Measurements from ENCODE around the gene LDB3. TPM values are rescaled to one million over a fixed set of nuclear protein-coding genes. Genes with fewer than 3 reads are reported as not detected.

LDB3 gene
- total and polyA plus RNA-seq, 2 of the 8 experiments (the other 6 are each of a cell fraction or from before 2014, with no cell fraction given) = 0.20 to 0.43 TPM

GRCh38 chr10:86706401-86706841 lies 38.1 kb downstream of the LDB3 start:
- Histone ChIP-seq H3K56ac (replicated peaks; ENCODE audit: insufficient read length, low read depth, low read length) (no peak overlapping the region), H3K27me3 (replicated peaks in 1 of 4; ENCODE audit: control insufficient read depth in 3 of 4, extremely low read depth in 1 of 4, insufficient read depth in 3 of 4, low read length in 3 of 4) (no peaks in the 10 kb centered on the region), H3K27ac (ENCODE audit: low read depth, low read length) (no peak overlapping the region), H3K14ac (ENCODE audit: insufficient read length) (no peak overlapping the region), H3K4me2 (ENCODE audit: insufficient read depth in 1 of 2, low read depth in 2 of 2, low read length in 2 of 2) (no peak overlapping the region), H4K20me1 (replicated peaks in 1 of 2; ENCODE audit: control insufficient read depth in 1 of 2, insufficient read depth in 2 of 2, low read length in 2 of 2) (no peaks in the 10 kb centered on the region), H2BK15ac (ENCODE audit: low read length) (0 out of 2 replicates have a peak overlapping the region, but pooled peaks have one; percentile 72), H2AFZ (ENCODE audit: low read length) (no peak overlapping the region), H2BK12ac (ENCODE audit: low read depth, low read length) (peak overlapping the region; percentile 62; the same call in 1 of the 2 replicates), H3K23me2 (ENCODE audit: low read depth, low read length) (no peaks in the 10 kb centered on the region; the same call in 1 of the 2 replicates), H3K79me2 (ENCODE audit: control insufficient read depth in 1 of 2, insufficient read depth in 2 of 2, low read length in 2 of 2) (no peaks in the 10 kb centered on the region), H4K91ac (replicated peaks; ENCODE audit: insufficient read length, low read length) (peak overlapping the region; percentile 87), H3K23ac (ENCODE audit: insufficient read length) (no peak overlapping the region), H3K36me3 (ENCODE audit: control insufficient read depth in 2 of 4, insufficient read depth in 4 of 4, low read length in 3 of 4) (no peaks in the 10 kb centered on the region), H3K79me1 (ENCODE audit: low read depth, low read length) (no peaks in the 10 kb centered on the region), H3K4me3 (ENCODE audit: extremely low read depth in 1 of 4, insufficient read depth in 2 of 4, low read depth in 3 of 4, low read length in 4 of 4) (no peak overlapping the region), H3K9ac (replicated peaks in 1 of 4; ENCODE audit: extremely low read depth in 1 of 4, low read depth in 3 of 4, low read length in 3 of 4) (no peak overlapping the region), H2BK5ac (ENCODE audit: low read depth, low read length) (no peak overlapping the region), H3K18ac (ENCODE audit: extremely low read depth, low read length) (0 out of 2 replicates have a peak overlapping the region, but pooled peaks have one; percentile 73), H2BK20ac (ENCODE audit: low read length) (no peak overlapping the region), H3K4me1 (replicated peaks in 1 of 4; ENCODE audit: control insufficient read depth in 3 of 4, insufficient read depth in 4 of 4, low read length in 3 of 4) (peaks cover 0 to 16% (median 9%) of the 10 kb centered on the region in 4 experiments; a peak in 6 of 7 replicates), H3K9me3 (ENCODE audit: insufficient read depth in 2 of 2, low read depth in 1 of 2, low read length in 1 of 2) (no peaks in the 10 kb centered on the region), H2BK120ac (replicated peaks; ENCODE audit: low read depth, low read length) (no peak overlapping the region), H4K5ac (ENCODE audit: insufficient read length, low read depth, low read length) (no peak overlapping the region), H2AK5ac (ENCODE audit: low read depth, low read length) (no peak overlapping the region), H4K8ac (ENCODE audit: extremely low read depth, insufficient read depth, low read length) (peak overlapping the region; percentile 20), H3K4ac (replicated peaks; ENCODE audit: insufficient read length, low read depth, low read length) (peak overlapping the region; percentile 69)
- 89% methylated on average over 12 of the region's 12 CpGs; no CpG with 5 or more reads in 1 of the 2 experiments for WGBS, 2 experiments (ENCODE audit: extremely low coverage in 1 of 2, insufficient coverage in 1 of 2, insufficient read length in 1 of 2, insufficient replicate concordance in 2 of 2, low coverage in 1 of 2, low lambda C conversion rate in 2 of 2, missing lambda C conversion rate in 1 of 2)
- DNase-seq (ENCODE audit: low read depth in 1 of 2, low spot score in 2 of 2) (no peak), FAIRE-seq (no peak)
- CTCF ChIA-PET (ENCODE audit: partially characterized antibody) = interaction anchor here (0.6 to 9.3 kb wide), 8 partner anchors 12 to 237 kb away, joined by 3 to 59 read pairs (median 4); no protein-coding TSS in a partner anchor
- TF ChIP-seq USF2 (IDR thresholded peaks at IDR 0.05; ENCODE audit: low read length) (no peak), SP1 (IDR thresholded peaks at IDR 0.05; ENCODE audit: low read depth, low read length) (no peak), PHF8 (conservative IDR thresholded peaks at IDR 0.05; ENCODE audit: low read depth, low read length) (no peak), TAF1 (IDR thresholded peaks at IDR 0.05; ENCODE audit: low read depth, low read length) (no peak), POU5F1 (IDR thresholded peaks at IDR 0.05; ENCODE audit: low read depth, low read length) (no peak), SIN3A (conservative IDR thresholded peaks at IDR 0.05 in 1 of 2, IDR thresholded peaks at IDR 0.05 in 1 of 2; ENCODE audit: low read depth in 1 of 2, low read length in 2 of 2) (no peak), RAD21 (IDR thresholded peaks at IDR 0.05 in 1 of 2, conservative IDR thresholded peaks at IDR 0.05 in 1 of 2; ENCODE audit: low read depth in 2 of 2, low read length in 2 of 2) (0 out of 4 replicates have a peak, but pooled peaks of 1 of the 2 experiments have one; percentile 1), MAX (IDR thresholded peaks at IDR 0.05) (0 out of 2 replicates have a peak, but pooled peaks have one; percentile 7)
- POLR2A ChIA-PET (ENCODE audit: partially characterized antibody) = interaction anchor here (0.5 to 1.5 kb wide), 3 partner anchors 49 to 86 kb away, joined by 4 to 8 read pairs (median 4); partner anchors contain the start of gene BMPR1A

All from H1 (cell line).